ENCODE results near the gene NRL. TPM values are rescaled to one million over a fixed set of nuclear protein-coding genes. Genes with fewer than 3 reads are reported as not detected.

Gene NRL
- total and polyA plus RNA-seq, 11 donors: 1.3 to 3.0 (median 2.1) TPM

DNA sequence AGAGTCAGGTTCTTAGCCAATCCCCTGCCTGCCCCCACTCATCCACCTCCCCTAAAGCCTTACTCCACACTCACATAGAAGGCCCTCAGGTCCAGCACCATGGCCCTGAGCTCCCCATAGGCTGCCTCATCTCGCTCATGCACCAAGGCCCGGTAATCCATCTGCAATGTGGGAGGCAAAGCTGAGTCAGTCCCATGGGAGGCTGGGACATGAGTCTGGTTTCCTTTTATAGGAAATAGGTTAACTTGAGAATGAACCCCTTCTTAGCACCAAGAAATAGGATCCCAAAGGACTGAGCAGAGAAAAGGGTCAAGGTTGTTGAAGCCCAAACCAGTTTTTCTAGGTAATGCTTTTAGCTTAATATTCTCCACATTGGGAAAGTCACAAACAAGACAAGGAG is 28.8 kb upstream of the NRL start:
- H3K27me3 ChIP-seq: no peaks in the 10 kb centered on the region
- ATAC-seq: no peak
- H3K27ac ChIP-seq: peak overlapping the region in 2 of 12 donors; percentile 12 to 20
- no peak overlapping the region for H3K4me3 ChIP-seq
- H3K9me3 ChIP-seq: no peaks in the 10 kb centered on the region
- peaks cover 9 to 77% (median 39%) of the 10 kb centered on the region in 12 donors for H3K4me1 ChIP-seq
- no peak for DNase-seq
- intact Hi-C loops (cut with DNase I): loop anchor here in 2 of 10 donors (5.0 kb wide), 2 partner anchors 36 to 89 kb away; partner anchors contain the start of genes GMPR2 (in 1 of the 2) and NEDD8 (in 1 of the 2)
- WGBS, 4 donors: 54 to 70% (median 67%) methylated on average over 2 of the region's 2 CpGs
- H3K36me3 ChIP-seq: peaks cover 0 to 41% (median 23%) of the 10 kb centered on the region in 9 donors
- TF ChIP-seq CTCF (IDR thresholded peaks at IDR 0.05) (no peak), POLR2A (IDR thresholded peaks at IDR 0.05) (no peak)

- ATAC-seq: peak; percentile 90 to 96 (median 94)
- WGBS, 4 donors: 0 to 1% (median 0%) methylated on average over 20 to 65 of the region's 65 CpGs
- H3K36me3 ChIP-seq: peaks cover 0 to 57% (median 37%) of the 10 kb centered on the region in 9 donors
These were observed 26.5 kb upstream of the NRL start, which contains the start of gene EMC9 for GRCh38 chr14:24141097-24141880. Gene EMC9, minus strand, starts transcription at chr14:24141591. Its CDS starts 287 bp downstream, at chr14:24141304.

GRCh38 chr14:24139272-24139934 is 24.7 kb upstream of the NRL start:
- H3K9me3 ChIP-seq: no peaks in the 10 kb centered on the region
- WGBS, 4 donors: 86 to 91% (median 89%) methylated on average over 9 of the region's 9 CpGs
- TF ChIP-seq POLR2A (IDR thresholded peaks at IDR 0.05) (no peak), CTCF (IDR thresholded peaks at IDR 0.05) (no peak)
- H3K27ac ChIP-seq: peak overlapping the region in 4 of 12 donors; percentile 5 to 97 (median 59)
- intact Hi-C loops (cut with DNase I): no loop called here
- no peak for DNase-seq
- ATAC-seq: no peak
- H3K27me3 ChIP-seq: no peaks in the 10 kb centered on the region
- H3K4me3 ChIP-seq: peak overlapping the region in 5 of 12 donors; percentile 66 to 92 (median 83)
- peaks cover 3 to 80% (median 37%) of the 10 kb centered on the region in 12 donors for H3K4me1 ChIP-seq
- H3K36me3 ChIP-seq: peaks cover 0 to 49% (median 37%) of the 10 kb centered on the region in 9 donors

More at GRCh38 chr14:24141097-24141880, 26.5 kb upstream of the NRL start, which contains the start of gene EMC9:
- Histone ChIP-seq H3K27me3 (no peaks in the 10 kb centered on the region), H3K4me1 (peaks cover 3 to 91% (median 44%) of the 10 kb centered on the region in 12 donors), H3K9me3 (no peaks in the 10 kb centered on the region), H3K4me3 (peak within 1 kb of the TSS; percentile 64 to 95 (median 72)), H3K27ac (peak within 1 kb of the TSS; percentile 59 to 96 (median 90))
- TF ChIP-seq POLR2A (IDR thresholded peaks at IDR 0.05): peak in 1 of 2 donors; percentile 94
- TF ChIP-seq CTCF (IDR thresholded peaks at IDR 0.05): peak; percentile 26 to 75 (median 57)
- intact Hi-C loops (cut with DNase I): loop anchor here in 4 of 10 donors (2.0 to 5.0 kb wide), 3 partner anchors 26 to 91 kb away; partner anchors contain the start of genes DCAF11 (in 2 of the 4), NRL (in 2 of the 4), GMPR2 (in 1 of the 4) and NEDD8 (in 1 of the 4)
- peak; percentile 100 for DNase-seq

Measured in heart left ventricle (tissue), 16 donors.